ENCODE data around the gene DNAJC28.

- TF ChIP-seq CTCF (conservative IDR thresholded peaks at IDR 0.05; ENCODE audit: low read depth in 2 of 2) (no peak), JUNB (IDR thresholded peaks at IDR 0.05; ENCODE audit: unreplicated experiment) (no peak), ZNF331 (CRISPR knock-in tag; IDR thresholded peaks at IDR 0.05; ENCODE audit: low read depth) (no peak)
These were observed 30.9 kb upstream of the DNAJC28 start for GRCh38 chr21:33522297-33522952.
